Measurements from ENCODE around the gene CCNI2.

Gene CCNI2

DNA sequence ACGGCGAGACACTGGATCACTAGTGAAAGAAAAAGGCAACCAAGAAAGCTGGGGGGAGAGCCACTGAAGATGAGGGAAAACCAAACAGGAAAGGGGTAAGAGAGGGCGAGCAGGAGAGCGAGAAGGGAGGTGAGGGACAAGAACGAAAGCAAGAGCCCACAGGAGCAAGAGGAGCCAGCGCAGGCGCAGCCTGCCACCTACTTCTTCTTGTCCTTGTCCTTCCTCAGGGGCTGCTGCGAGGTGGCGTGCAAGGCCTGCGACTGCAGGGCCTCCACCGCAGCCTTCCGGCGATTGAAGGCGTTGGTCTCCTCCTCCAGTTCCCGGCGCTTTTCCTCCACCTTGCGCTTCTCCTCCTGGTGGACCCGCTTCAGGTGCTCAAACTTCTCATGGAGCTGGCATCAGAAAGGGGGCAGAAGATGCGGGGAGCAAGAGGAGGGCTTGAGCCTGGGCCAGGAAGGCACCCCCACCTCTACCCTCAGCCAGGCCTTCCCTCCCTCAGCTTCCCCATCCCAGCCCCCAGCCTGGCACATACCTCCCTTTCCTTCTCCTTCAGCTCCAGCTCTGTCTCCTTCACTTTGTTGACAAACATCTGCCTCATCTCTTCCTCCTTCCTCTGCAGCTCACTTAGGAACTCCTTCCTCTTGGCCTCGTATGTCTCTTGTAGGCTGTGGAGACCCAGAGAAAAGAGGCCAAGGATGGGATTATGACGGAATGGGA lies 13.5 kb downstream of the CCNI2 start:
- H3K4me3 ChIP-seq (ENCODE audit: low read depth, low read length), result no peak overlapping the region
- no peak for DNase-seq (ENCODE audit: low read depth)
- no peak for TF ChIP-seq CTCF (IDR thresholded peaks at IDR 0.05; ENCODE audit: control insufficient read depth, extremely low read depth, insufficient read depth)

- DNase-seq (ENCODE audit: low read depth), result no peak
- H3K4me3 ChIP-seq (ENCODE audit: low read depth, low read length), result no peak overlapping the region
- no peak for TF ChIP-seq CTCF (IDR thresholded peaks at IDR 0.05; ENCODE audit: control insufficient read depth, extremely low read depth, insufficient read depth)
Observed at GRCh38 chr5:132761321-132762240, 14.4 kb downstream of the CCNI2 start.

- H3K4me3 ChIP-seq (ENCODE audit: low read depth, low read length), result no peak overlapping the region
- no peak for DNase-seq (ENCODE audit: low read depth)
- TF ChIP-seq CTCF (IDR thresholded peaks at IDR 0.05; ENCODE audit: control insufficient read depth, extremely low read depth, insufficient read depth), result no peak
Observed at GRCh38 chr5:132762246-132763000, 15.2 kb downstream of the CCNI2 start.

- DNase-seq (ENCODE audit: low read depth), result no peak
- TF ChIP-seq CTCF (IDR thresholded peaks at IDR 0.05; ENCODE audit: control insufficient read depth, extremely low read depth, insufficient read depth), result no peak
- H3K4me3 ChIP-seq (ENCODE audit: low read depth, low read length), result no peak overlapping the region
Observed at GRCh38 chr5:132763181-132764036, 16.2 kb downstream of the CCNI2 start.

GRCh38 chr5:132764051-132764450 lies 16.8 kb downstream of the CCNI2 start:
- no peak for DNase-seq (ENCODE audit: low read depth)
- H3K4me3 ChIP-seq (ENCODE audit: low read depth, low read length), result no peak overlapping the region
- no peak for TF ChIP-seq CTCF (IDR thresholded peaks at IDR 0.05; ENCODE audit: control insufficient read depth, extremely low read depth, insufficient read depth)

- no peak for DNase-seq (ENCODE audit: low read depth)
- no peak for TF ChIP-seq CTCF (IDR thresholded peaks at IDR 0.05; ENCODE audit: control insufficient read depth, extremely low read depth, insufficient read depth)
- H3K4me3 ChIP-seq (ENCODE audit: low read depth, low read length), result no peak overlapping the region
Observed at GRCh38 chr5:132764671-132765238, 17.5 kb downstream of the CCNI2 start.
